Hepatocyte (in vitro differentiated cells): ENCODE results near the gene TCOF1.

Source experiments
- EZH2 ChIP-seq: fragments of 200-600 bp; sonication (generic); IDR thresholded peaks from 2 replicates; pipeline ENCODE4 v1.6.1; 2016; ENCODE audit warnings: antibody characterized with exemption, mild to moderate bottlenecking, borderline replicate concordance
- TF ChIP-seq, protein P1 (sequence below): fragments of 200-600 bp; sonication (generic); IDR thresholded peaks from 2 replicates; pipeline ENCODE4 v1.5.1; 2016; ENCODE audit warnings: antibody characterized with exemption, mild to moderate bottlenecking; ENCODE audit not compliant: poor library complexity

DNA sequence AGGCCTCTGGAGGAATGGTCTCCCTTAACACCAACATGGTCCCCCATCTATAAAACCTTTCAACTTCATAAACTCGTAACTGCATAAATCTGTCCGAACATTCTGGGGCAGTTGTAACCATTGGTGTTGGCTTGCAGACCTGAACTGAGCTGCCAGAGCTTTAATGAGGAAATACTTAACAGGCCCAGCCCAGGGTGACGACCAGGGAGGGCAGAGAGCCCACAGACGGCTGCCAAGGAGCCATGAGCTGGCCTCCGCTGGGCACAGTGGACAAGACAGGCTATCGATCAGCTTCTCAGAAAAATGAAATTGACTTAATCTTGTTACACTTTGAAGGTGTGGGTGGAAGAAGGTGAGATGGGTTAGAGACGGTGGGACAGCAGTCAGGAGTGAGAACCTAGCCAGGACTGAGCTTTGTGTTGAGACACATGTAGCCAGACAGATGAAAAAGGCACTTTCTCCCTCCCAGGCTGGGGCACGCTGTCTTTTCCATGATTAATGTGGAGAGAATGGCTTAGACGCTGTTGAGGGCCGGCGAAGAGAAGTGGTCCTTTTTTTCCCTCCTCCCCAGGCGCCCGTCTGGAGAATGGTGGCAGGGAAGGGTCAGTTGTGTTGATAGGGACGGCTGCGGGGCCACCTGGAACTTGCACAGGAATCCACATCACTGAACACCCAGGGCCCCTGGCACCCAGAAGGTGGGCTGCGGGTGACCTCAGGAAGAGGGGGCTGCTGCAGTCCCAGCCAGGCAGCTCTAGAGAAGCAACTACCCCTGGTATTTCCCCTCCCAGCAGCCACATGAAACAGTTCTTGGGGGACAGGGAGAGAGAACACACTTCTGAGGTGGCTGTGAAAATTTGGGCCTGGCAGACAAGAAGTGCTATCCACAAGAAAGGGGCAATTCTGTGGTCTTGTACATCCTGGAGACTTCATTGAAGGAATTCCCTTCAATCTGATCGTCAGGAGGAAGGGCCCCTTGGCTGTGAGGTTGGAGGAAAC, 27.3 kb upstream of the TCOF1 start:
- TF ChIP-seq, protein P1, sequence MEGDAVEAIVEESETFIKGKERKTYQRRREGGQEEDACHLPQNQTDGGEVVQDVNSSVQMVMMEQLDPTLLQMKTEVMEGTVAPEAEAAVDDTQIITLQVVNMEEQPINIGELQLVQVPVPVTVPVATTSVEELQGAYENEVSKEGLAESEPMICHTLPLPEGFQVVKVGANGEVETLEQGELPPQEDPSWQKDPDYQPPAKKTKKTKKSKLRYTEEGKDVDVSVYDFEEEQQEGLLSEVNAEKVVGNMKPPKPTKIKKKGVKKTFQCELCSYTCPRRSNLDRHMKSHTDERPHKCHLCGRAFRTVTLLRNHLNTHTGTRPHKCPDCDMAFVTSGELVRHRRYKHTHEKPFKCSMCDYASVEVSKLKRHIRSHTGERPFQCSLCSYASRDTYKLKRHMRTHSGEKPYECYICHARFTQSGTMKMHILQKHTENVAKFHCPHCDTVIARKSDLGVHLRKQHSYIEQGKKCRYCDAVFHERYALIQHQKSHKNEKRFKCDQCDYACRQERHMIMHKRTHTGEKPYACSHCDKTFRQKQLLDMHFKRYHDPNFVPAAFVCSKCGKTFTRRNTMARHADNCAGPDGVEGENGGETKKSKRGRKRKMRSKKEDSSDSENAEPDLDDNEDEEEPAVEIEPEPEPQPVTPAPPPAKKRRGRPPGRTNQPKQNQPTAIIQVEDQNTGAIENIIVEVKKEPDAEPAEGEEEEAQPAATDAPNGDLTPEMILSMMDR, result no peak
- TF ChIP-seq EZH2, result no peak
